Esophagus squamous epithelium (tissue), 5 donors: ENCODE data around the gene GAP43. TPM values are rescaled to one million over a fixed set of nuclear protein-coding genes. Genes with fewer than 3 reads are reported as not detected.

ENCODE experiments used
- DNase-seq: peaks from one replicate; lab custom pipeline; 2025; lab: John Stamatoyannopoulos, UW
- H3K27ac ChIP-seq, 4 donors: fragments of 200-600 bp; sonication (generic); one replicate each; pipeline ENCODE4 v1.5.1; 2016 to 2019; ENCODE audit warnings: mild to moderate bottlenecking in 1 of 4
- H3K27me3 ChIP-seq, 4 donors: fragments of 200-600 bp; sonication (generic); 1 replicate in 3 of 4; 2 replicates in 1 of 4; pipeline versions ENCODE4 v1.5.1 to v1.6.0; 2017 to 2021; ENCODE audit warnings: antibody characterized with exemption in 1 of 4
- H3K36me3 ChIP-seq, 3 donors: fragments of 200-600 bp; sonication (generic); one replicate each; pipeline ENCODE4 v1.5.1; 2016 to 2019
- H3K4me1 ChIP-seq, 3 donors: fragments of 200-600 bp; sonication (generic); one replicate each; pipeline ENCODE4 v1.5.1; 2017 to 2019
- H3K4me3 ChIP-seq, 4 donors: fragments of 200-600 bp; sonication (generic); 1 replicate in 3 of 4; 2 replicates in 1 of 4; pipeline ENCODE4 v1.5.1; 2016 to 2019; ENCODE audit warnings: mild to moderate bottlenecking in 2 of 4, moderate library complexity in 1 of 4
- H3K9me3 ChIP-seq, 3 donors: fragments of 200-600 bp; sonication (generic); one replicate each; pipeline ENCODE4 v1.5.1; 2016 to 2019
- POLR2A ChIP-seq, 4 donors: fragments of 450-650 bp; IDR thresholded peaks; one replicate each; pipeline ENCODE4 v1.6.1; 2017; ENCODE audit warnings: antibody characterized with exemption in 4 of 4, mild to moderate bottlenecking in 4 of 4, moderate library complexity in 3 of 4
- WGBS, 2 donors: methylation state at CpG; one replicate each; pipeline ENCODE4 v1.1.5; 2018; 5-methylcytosine and 5-hydroxymethylcytosine counted together
- intact Hi-C: fragments of 100-400 bp; cut with DNase I; formaldehyde crosslinking; loops from one replicate; pipeline ENCODE4 v1.15.0; 2022
- total RNA-seq, 4 donors: library from RNA; depleted of rRNA; stranded (reverse); fragments of >200 nt; gene quantifications; one replicate each; pipeline ENCODE4 v1.1.0, GENCODE V29; 2016
- TF ChIP-seq, protein P1 (sequence below), 6 experiments: fragments of 450-650 bp in 4 of 6; fragments of 200-600 bp in 2 of 6; sonication (generic) in 2 of 6; IDR thresholded peaks; one replicate each; pipeline ENCODE4 v1.5.1; 2016 to 2019; ENCODE audit warnings: antibody characterized with exemption in 6 of 6, mild to moderate bottlenecking in 4 of 6, moderate library complexity in 4 of 6
- donor health status: DM: yes; HTN: yes; CAD: no.

Gene GAP43
- total RNA-seq, 4 donors from 2014 or later, result 1.2 TPM; not detected in 3

DNA sequence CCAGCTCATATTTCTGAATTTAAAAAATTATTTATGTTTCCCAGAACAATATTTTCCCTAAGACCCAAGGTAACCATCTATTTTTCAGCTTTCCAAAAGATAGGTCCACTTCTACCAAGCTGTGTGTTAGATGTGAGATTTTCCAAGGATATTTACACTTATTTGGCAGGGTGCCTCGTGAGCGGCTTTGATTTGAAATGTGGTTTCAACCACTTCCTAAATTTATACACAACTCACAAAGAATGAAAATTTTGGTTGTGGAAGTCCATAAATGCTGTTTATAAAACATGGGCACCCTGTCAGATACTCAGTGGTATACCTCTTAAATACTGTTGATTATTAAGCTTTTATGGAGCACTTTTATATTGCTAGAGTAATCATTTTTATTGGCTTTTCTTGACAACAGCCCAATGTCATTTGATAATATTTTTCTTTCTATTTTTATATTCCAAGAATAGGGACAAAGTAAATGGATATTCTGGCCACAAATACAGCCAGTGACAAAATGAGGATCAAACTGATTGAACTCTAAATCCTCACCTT lies 57.6 kb downstream of the GAP43 start:
- Histone ChIP-seq H3K4me3 (no peak overlapping the region), H3K9me3 (no peaks in the 10 kb centered on the region), H3K36me3 (no peaks in the 10 kb centered on the region), H3K27me3 (peaks cover 0 to 9% (median 0%) of the 10 kb centered on the region in 4 donors), H3K4me1 (no peaks in the 10 kb centered on the region), H3K27ac (no peak overlapping the region)
- intact Hi-C loops, result no loop called here
- DNase-seq, result no peak
- no peak for TF ChIP-seq POLR2A (IDR thresholded peaks at IDR 0.05)
- TF ChIP-seq, protein P1, sequence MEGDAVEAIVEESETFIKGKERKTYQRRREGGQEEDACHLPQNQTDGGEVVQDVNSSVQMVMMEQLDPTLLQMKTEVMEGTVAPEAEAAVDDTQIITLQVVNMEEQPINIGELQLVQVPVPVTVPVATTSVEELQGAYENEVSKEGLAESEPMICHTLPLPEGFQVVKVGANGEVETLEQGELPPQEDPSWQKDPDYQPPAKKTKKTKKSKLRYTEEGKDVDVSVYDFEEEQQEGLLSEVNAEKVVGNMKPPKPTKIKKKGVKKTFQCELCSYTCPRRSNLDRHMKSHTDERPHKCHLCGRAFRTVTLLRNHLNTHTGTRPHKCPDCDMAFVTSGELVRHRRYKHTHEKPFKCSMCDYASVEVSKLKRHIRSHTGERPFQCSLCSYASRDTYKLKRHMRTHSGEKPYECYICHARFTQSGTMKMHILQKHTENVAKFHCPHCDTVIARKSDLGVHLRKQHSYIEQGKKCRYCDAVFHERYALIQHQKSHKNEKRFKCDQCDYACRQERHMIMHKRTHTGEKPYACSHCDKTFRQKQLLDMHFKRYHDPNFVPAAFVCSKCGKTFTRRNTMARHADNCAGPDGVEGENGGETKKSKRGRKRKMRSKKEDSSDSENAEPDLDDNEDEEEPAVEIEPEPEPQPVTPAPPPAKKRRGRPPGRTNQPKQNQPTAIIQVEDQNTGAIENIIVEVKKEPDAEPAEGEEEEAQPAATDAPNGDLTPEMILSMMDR (IDR thresholded peaks at IDR 0.05), result no peak
- WGBS, 2 donors, result 42 to 52% methylated on average over 2 of the region's 2 CpGs

DNA sequence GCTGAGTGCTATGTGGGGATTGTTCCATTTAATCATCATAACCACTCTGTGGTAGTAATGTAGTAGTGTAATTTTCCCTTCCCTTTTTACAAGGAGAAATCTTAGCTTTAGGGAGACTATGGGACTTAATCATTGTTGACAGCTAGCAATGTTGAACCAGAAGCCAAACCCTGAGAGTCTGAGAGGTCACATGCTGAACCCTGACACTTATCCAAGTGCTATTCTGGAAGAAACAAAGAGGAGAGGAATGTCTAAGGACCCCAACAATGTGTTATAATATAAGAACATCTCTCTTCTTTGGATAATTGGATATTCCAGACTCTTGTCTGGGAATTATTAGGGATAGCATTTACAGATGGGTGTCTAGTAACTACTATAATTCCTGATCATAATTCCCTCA lies 58.4 kb downstream of the GAP43 start:
- H3K9me3 ChIP-seq, result no peaks in the 10 kb centered on the region
- no peaks in the 10 kb centered on the region for H3K36me3 ChIP-seq
- peaks cover 0 to 9% (median 0%) of the 10 kb centered on the region in 4 donors for H3K27me3 ChIP-seq
- no peak overlapping the region for H3K27ac ChIP-seq
- H3K4me1 ChIP-seq, result no peaks in the 10 kb centered on the region
- TF ChIP-seq POLR2A (IDR thresholded peaks at IDR 0.05), result no peak
- TF ChIP-seq, protein P1 (IDR thresholded peaks at IDR 0.05), result no peak
- DNase-seq, result no peak
- intact Hi-C loops, result no loop called here
- no peak overlapping the region for H3K4me3 ChIP-seq

DNA sequence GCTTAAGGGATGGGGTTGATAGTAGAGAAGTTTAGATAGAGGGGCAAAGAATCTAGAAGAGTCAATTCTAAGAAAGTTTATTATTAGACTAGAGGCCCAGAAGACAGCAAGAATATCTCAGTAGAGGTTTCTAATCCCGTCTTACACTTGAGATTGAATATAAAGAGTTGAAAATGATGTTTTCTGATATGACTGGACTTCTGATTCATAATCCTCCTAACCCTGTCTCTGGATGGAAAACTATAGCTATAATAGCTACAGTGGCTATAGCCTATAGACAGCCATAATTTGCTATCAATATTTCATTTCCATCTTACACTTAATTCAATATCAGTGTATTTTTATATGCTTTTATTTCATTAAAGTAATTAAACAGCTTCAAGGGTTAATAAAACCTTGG lies 60.0 kb downstream of the GAP43 start:
- 62 to 71% methylated on average over 1 of the region's 1 CpG for WGBS, 2 donors
- H3K27ac ChIP-seq, result no peak overlapping the region
- H3K4me3 ChIP-seq, result no peak overlapping the region
- no peaks in the 10 kb centered on the region for H3K4me1 ChIP-seq
- no peaks in the 10 kb centered on the region for H3K9me3 ChIP-seq
- H3K36me3 ChIP-seq, result no peaks in the 10 kb centered on the region
- no peak for TF ChIP-seq POLR2A (IDR thresholded peaks at IDR 0.05)
- TF ChIP-seq, protein P1 (IDR thresholded peaks at IDR 0.05), result no peak
- intact Hi-C loops, result no loop called here
- DNase-seq, result no peak
- peaks cover 0 to 9% (median 0%) of the 10 kb centered on the region in 4 donors for H3K27me3 ChIP-seq

DNA sequence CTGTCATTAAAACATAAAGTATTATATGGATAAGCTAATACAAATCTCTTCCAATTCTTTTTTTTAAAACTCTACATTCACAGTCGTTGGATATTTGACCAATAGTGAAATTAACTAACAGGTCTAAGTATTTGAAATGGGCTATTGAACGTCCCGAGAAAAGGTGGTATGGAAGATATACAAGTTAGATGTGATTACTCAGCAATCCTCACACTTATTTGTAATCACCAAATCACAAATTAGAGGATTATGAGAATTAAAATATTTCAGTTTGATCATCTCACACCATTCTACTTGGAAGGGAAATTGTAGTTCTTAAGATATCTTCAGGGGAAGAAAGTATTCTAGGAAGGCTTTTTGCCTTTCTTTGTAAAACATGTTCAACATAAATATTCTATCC lies 60.5 kb downstream of the GAP43 start:
- 84 to 87% methylated on average over 3 of the region's 3 CpGs for WGBS, 2 donors

DNA sequence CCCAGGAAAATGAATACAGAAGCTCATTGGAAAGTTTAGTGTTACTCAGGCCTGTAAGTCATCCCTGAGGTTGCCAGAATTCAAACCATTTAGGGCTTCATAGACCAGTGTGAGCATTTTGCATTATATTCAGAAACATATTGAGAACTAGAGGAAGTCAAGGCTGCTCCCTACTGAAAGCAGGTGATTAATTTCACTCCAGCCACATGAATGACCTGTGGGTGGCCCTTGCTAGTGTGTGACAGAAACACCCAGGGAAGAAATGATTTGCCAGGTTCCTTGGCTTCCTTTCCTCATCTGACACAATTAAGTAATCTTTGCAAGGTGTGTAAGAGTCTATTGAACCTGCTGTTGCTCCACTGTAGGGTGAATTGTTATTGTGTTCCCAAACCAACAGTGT lies 61.8 kb downstream of the GAP43 start:
- intact Hi-C loops, result no loop called here
- Histone ChIP-seq H3K4me1 (no peaks in the 10 kb centered on the region), H3K36me3 (no peaks in the 10 kb centered on the region)

More for the DNA sequence above, 60.5 kb downstream of the GAP43 start:
- no peak for DNase-seq
- intact Hi-C loops, result no loop called here
- no peaks in the 10 kb centered on the region for H3K9me3 ChIP-seq
- TF ChIP-seq, protein P1 (IDR thresholded peaks at IDR 0.05), result no peak
- TF ChIP-seq POLR2A (IDR thresholded peaks at IDR 0.05), result no peak
- H3K27me3 ChIP-seq, result peaks cover 0 to 9% (median 0%) of the 10 kb centered on the region in 4 donors
- H3K4me3 ChIP-seq, result no peak overlapping the region
- H3K36me3 ChIP-seq, result no peaks in the 10 kb centered on the region
- H3K27ac ChIP-seq, result no peak overlapping the region
- H3K4me1 ChIP-seq, result no peaks in the 10 kb centered on the region

More for the DNA sequence above, 61.8 kb downstream of the GAP43 start:
- TF ChIP-seq, protein P1 (IDR thresholded peaks at IDR 0.05), result no peak
- TF ChIP-seq POLR2A (IDR thresholded peaks at IDR 0.05), result no peak
- DNase-seq, result no peak
- H3K27me3 ChIP-seq, result peaks cover 0 to 3% (median 0%) of the 10 kb centered on the region in 4 donors
- no peak overlapping the region for H3K27ac ChIP-seq
- no peak overlapping the region for H3K4me3 ChIP-seq
- no peaks in the 10 kb centered on the region for H3K9me3 ChIP-seq
